Cardiac fibroblast (primary cell): ENCODE results near the gene LRRC51.

ENCODE experiments used
- DNase-seq, 2 donors: peaks; one replicate each; pipeline versions ENCODE4 v3.0.0 to v3.0.0-alpha.2; 2010; ENCODE audit warnings: low read depth in 2 of 2
- H3K4me3 ChIP-seq, 2 donors: replicated peaks in 1 of 2; 1 replicate in 1 of 2; 2 replicates in 1 of 2; pipeline ENCODE4 v1.5.1; 2011; ENCODE audit warnings: low read depth in 2 of 2, low read length in 2 of 2, mild to moderate bottlenecking in 2 of 2, moderate library complexity in 1 of 2
- CTCF ChIP-seq: IDR thresholded peaks from one replicate; pipeline ENCODE4 v1.5.1; 2011; ENCODE audit warnings: low read depth, mild to moderate bottlenecking, low read length, inconsistent platforms

Gene LRRC51

GRCh38 chr11:72081821-72082453 is 1.3 kb downstream of the LRRC51 start:
- TF ChIP-seq CTCF, result no peak
- H3K4me3 ChIP-seq, result no peak overlapping the region
- no peak for DNase-seq

GRCh38 chr11:72083414-72083813 is 2.8 kb downstream of the LRRC51 start:
- no peak overlapping the region for H3K4me3 ChIP-seq
- no peak for DNase-seq
- no peak for TF ChIP-seq CTCF

GRCh38 chr11:72084076-72084475 is 3.4 kb downstream of the LRRC51 start:
- H3K4me3 ChIP-seq, result no peak overlapping the region
- TF ChIP-seq CTCF, result no peak
- no peak for DNase-seq

- no peak overlapping the region for H3K4me3 ChIP-seq
- DNase-seq, result no peak
- no peak for TF ChIP-seq CTCF
Observed at GRCh38 chr11:72084965-72085364, 4.3 kb downstream of the LRRC51 start.

GRCh38 chr11:72085621-72086351 is 5.1 kb downstream of the LRRC51 start:
- H3K4me3 ChIP-seq, result no peak overlapping the region
- DNase-seq, result no peak
- TF ChIP-seq CTCF, result no peak

GRCh38 chr11:72088076-72088808 is 7.6 kb downstream of the LRRC51 start:
- DNase-seq, result no peak

More at GRCh38 chr11:72088076-72088808, 7.6 kb downstream of the LRRC51 start:
- H3K4me3 ChIP-seq, result no peak overlapping the region
- TF ChIP-seq CTCF, result no peak
